NCI-H2227 (cell line): ENCODE results near the gene PHF11.
"Not testable (repeated sequence)": the region's sequence is repeated elsewhere in the genome, so short reads cannot be mapped to it uniquely, and the experiment has no call there.

Experiments
- DNase-seq: peaks from one replicate; lab custom pipeline; 2025; ENCODE audit not compliant: unreplicated experiment; lab: John Stamatoyannopoulos, UW

The PHF11 gene

DNA sequence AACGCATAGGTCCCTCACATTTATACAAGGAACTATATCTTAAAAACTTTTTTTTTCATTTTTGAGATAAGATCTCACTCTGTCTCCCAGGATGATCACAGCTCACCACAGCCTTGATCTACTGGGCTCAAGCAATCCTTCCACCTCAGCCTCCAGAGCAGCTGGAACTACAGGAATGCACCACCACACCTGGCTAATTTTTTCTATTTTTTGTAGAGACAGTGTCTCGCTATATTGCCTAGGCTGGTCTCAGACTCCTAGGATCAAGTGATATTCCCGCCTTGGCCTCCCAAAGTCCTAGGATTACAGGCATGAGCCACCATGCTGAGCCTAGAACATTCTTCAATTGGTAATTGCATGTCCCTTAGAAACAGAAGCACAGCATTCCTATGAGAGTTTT lies 47.9 kb downstream of the PHF11 start:
- no peak for DNase-seq

DNA sequence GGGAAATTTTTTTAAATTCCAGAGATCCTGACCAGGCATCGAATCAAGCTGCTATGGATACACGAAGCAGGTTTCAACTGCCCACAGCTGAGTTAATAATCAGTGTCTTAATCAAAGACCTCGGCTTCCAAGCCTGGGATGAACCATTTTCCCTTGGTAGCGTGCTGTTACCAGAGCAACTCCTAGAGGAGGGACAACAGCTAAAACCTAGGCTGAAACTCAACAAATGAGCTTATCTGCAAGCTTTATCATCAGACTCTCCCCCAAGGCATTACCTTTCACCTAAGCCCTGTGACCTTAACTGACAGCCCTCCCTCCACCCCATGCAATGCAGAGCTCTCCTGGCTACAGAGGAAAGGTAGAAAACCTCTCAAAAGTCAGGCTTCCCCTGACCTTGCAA lies 49.9 kb downstream of the PHF11 start:
- no peak for DNase-seq

DNA sequence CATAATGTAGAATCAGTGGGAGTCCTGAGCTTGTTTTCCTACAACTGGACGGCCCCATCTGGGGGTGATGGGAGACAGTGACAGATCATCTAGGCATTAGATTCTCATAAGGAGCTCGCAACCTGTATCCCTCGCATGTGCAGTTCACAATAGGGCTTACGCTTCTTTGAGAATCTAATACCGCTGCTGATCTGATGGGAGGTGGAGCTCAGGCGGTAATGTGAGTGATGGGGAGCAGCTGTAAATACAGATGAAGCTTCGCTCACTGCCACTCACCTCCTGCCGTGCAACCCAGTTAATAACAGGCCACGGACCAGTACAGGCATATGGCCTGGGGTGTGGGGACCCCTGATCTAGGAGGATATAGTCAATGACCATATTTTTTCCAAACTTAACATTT lies 50.8 kb downstream of the PHF11 start:
- peak; percentile 56 for DNase-seq

DNA sequence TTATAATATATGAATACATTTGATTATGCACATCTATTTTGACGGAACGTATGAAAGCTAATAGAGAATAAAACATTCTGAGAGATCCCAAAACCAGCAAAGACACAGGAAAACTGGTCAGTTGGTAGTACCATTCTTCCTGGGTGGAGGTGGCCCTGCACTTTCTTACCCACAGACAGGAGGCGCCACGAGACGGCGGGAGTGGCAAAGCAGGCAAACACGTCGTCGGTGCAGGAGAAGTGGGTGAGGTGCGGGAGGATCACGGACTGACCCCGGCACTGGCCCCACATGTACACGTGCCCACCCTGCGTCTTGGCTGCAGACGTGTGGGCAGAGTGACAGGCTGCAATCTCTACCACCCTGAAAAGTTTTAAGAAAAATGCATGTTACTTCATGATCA lies 53.5 kb downstream of the PHF11 start:
- no peak for DNase-seq

DNA sequence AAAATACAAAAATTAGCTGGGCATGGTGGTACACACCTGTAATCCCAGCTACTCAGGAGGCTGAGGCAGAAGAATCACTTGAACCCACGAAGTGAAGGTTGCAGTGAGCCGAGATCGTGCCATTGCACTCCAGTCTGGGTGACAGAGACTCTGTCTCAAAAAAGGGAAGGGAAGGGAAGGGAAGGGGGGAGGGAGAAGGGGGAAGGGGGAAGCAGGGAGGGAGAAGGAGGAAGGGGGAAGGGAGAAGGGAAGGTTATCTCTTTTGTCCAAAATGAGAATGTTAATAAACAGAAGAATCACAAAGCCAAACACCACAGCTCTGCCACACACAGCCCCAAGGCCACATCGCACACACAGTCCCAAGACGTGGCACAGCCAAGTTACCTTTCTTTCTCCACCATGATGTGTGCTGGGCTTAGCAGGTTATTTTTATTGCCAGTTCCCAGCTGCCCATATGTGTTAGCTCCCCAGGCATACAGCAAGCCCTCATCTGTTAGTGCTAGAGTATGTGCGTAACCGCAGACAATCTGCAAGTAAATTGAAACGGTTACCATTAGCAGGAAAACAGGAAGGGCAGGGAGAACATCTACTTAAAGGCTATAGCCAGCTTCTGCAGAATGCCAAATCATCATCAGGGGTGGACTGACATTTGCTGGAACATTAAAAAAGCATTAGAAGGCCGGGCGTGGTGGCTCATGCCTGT lies 55.3 kb downstream of the PHF11 start:
- no peak for DNase-seq

DNA sequence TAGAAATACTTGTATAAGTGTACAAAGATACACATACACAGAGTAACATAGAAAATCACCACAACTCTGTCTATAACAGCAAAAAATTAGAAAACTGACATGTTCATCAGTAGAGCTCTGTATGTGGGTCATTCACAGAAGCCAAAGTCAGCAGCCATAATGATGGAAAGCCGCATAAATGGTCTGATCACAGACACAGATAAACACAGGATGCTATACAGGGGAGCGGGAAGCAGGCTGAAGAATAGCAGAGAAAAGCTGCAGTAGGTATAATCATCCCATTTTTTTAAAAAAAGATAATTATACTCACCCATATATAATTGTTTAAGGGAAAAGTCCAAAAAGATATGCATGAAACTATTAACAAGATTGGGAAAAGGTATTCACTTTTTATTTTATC lies 58.1 kb downstream of the PHF11 start:
- DNase-seq = no peak

DNA sequence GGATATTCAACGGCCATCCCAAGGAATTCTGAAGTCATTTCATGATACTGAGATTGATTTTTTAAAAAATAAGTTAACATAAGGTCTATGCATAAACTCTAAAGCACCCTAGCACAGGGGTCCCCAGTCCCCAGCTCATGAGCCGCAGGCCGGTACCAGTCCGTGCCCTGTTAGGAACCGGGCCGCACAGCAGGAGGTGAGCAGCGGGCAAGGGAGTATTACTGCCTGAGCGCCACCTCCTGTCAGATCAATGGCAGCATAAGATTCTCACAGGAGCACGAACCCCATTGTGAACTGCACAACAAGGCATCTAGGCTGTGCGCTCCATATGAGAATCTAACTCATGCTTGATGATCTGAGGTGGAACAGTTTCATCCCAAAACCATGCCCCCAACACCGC lies 58.6 kb downstream of the PHF11 start:
- DNase-seq = no peak

DNA sequence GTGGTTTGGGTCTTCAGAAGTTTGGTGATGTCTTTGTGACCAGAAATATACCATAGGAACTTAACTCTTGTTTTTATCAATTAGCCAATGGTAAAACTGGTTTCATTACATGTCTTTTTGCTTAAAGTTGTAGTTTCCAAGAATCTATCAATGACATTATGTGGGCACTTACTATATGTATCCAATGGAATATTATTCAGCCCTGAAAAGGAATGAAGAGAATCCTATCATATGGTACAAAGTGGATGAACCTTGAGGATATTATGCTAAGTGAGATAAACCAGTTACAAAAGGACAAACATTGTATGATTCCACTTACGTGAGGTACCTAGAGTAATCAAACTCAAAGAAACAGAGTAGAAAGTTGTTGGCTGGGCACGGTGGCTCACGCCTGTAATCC lies 63.3 kb downstream of the PHF11 start:
- no peak for DNase-seq

DNA sequence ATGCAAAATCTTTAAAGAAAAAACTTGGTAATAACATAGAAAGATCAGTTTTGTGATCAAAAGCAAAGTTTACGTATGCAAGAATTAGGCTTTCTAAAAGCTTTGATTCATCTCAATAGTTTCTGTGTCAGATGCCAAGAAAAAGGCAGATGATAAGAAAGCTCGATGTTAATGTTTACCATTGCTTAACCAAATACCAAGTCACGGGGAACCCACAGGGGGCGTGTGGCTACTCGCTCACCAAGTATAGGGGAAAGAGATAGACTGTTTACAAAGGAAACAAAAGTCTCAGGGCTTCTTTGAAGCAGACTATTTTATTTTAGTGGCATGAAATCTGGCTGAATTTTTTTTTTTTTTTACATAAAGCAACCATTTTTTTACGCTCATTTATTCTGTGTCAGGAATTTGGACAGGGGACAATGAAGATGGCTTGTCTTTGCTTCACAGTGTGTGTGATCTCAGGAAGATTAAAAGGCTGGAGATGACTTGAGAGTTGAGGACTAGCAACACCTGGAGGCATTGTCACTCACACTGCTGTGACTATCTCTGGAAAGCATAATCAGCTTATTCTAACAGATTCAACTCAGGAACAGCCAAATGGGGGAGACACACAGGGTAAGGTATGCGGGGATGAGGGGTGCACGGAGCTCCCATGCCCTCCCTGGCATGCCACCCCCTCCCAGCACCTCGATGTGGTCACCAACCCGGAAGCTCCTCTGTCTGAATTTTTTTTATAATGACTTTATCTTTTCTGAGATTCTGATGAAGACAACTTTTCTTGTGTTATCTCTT lies 64.7 kb downstream of the PHF11 start:
- DNase-seq = peak; percentile 1

DNA sequence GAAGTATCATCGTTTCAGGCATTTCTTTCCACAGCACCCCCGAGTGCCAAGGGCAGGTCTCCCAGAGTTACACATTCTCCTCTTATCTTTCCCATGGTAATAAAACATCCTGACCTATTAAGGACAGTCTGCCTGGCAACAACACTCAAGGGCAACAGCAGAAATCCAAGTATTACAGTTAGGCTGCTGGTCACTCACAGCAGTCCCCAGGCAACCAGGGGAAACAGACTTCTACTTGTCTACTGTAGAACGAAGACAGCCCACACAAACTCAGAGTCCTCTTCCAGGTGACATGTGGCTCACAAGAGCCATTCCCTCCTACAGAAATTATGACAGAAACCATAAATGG lies 65.3 kb downstream of the PHF11 start:
- no peak for DNase-seq

DNA sequence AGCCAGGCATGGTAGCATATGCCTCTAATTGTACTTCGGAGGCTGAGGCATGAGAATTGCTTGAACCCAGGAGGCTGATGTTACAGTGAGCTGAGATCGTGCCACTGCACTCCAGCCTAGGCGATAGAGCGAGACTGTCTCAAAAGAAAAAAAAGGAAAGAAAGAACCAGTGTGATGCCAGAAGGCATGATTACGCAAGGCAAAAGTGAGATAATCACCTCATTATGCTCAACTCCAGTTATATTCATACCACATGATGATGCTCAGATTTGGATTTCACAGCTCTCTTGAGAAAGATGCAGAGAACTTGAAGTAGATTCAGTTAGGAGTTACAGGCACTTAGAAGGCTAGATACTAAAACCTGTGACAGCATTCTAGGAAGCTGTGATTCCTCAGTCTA lies 67.8 kb downstream of the PHF11 start:
- DNase-seq = no peak

DNA sequence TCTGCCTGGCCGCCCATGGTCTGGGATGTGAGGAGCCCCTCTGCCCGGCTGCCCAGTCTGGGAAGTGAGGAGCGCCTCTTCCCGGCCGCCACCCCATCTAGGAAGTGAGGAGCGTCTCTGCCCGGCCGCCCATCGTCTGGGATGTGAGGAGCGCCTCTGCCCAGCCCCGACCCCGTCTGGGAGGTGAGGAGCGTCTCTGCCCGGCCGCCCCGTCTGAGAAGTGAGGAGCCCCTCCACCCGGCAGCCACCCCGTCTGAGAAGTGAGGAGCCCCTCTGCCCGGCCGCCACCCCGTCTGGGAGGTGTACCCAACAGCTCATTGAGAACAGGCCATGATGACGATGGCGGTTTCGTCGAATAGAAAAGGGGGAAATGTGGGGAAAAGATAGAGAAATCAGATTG lies 69.7 kb downstream of the PHF11 start:
- DNase-seq = not testable (repeated sequence)

DNA sequence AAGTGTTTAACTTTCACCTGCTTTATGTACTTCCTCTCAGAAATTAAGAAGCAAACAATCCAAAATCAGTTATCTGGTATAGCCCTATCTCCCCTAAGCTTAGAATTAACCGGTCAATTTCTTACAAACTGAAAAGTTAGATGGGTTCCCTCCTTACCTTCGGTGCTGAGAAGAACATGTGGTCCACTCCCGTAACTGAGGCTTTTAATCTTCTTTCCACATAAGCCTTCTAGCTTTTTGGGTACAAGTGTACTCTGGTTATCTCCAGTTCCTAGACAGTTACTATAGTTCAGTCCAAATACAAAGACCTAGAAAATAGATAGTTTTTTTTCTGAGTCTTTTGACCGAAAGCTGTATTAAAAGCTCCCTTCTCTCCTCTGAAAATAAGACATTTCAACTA lies 70.7 kb downstream of the PHF11 start:
- no peak for DNase-seq

DNA sequence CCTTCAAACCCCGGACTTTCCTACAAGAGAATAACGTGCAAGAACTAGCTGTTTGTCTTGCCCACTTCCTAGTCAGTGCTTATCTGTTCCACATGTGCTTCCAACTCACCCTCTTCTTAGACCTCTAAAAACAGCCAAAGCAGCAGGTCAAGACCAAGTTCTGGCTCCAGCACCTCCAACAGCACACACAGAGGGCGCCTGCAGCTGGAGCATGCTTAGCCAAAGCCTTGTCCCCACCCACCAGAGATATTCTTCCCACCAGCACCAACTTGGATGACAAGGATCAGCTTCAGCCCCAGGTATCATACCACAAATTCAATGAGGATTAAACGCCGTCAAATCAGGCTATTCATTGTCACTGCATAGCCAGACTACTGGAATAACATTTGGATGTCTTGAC lies 71.7 kb downstream of the PHF11 start:
- DNase-seq = no peak

DNA sequence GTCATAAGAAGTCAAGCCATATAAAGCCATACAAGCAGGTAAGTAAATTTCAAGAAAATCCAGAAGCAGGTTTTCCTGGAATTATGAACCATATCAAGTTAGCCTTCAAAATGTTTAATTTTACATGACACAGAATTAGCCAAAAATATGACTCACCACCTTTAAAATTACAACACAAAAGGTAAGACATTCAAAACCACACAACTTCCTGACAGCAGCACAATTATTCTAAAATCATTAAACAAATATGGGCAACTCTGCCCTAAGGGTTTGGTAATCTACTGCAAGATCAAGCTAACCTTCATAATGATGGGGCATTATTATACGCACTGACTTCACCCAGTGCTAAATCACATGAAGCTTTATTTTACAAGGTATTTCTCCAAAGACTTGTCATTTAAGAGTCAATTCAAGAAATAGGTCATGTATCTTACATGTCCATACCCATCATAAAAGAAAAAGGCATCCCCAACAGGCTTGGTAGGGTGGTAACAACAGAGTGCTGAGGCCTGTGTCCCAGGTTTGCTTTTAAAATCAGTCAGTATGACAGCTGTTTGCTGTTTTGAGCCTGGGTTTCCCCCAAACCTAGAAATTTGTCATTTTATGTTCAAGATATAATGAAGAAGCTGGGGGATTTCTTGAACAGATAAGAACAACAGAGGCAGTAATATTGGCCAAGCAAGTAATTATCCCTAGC lies 74.4 kb downstream of the PHF11 start:
- no peak for DNase-seq

DNA sequence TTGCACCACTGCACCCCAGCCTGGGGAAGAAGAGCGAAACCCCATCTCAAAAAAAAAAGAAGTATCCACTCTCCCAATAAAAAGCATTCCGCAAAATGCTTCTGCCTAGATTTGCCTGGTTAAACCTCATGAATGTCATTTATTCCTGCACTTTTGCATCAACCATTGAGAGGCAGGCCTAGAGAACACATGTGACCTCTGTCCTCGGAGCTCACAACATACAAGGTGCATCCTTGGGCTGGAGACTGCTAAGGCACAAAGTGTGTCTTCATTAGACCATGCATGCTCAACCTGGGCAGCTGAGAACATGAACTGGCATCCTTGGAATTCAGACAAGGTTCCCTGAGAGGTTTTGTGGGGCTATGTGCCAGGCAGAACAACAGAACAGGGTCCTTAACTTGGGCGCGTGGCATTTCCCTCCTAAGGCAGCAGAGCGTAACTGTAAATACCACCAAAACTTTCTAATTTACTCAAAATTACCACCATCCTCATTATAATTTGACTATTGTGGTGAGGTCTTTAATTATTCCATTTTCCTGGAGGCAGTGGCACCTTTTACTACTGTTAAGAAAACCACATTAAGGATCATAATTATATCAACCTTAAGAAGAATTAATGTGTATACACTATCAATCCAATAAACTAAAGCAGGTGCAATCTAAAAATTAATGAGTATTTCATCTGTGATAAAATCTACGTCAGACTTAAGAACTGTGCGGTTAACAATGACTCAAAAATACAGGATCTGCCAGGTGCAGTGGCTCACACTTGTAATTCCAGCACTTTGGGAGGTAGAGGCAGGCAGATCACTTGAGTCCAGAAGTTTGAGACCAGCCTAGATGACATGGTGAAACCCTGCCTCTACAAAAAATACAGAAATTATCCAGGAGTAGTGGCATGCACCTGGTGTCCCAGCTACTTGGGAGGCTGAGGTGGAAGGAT lies 75.8 kb downstream of the PHF11 start:
- DNase-seq = no peak
